Neural progenitor cell (in vitro differentiated cells): ENCODE data around the gene TUBB6. TPM values are rescaled to one million over a fixed set of nuclear protein-coding genes. Genes with fewer than 3 reads are reported as not detected.

Experiments
- DNase-seq: peaks from one replicate; pipeline ENCODE4 v3.0.0-alpha.2; 2016; ENCODE audit warnings: low spot score
- H2AFZ ChIP-seq: fragments of 200-600 bp; sonication (generic); replicated peaks from 2 replicates; pipeline ENCODE4 v1.6.1; 2016; ENCODE audit warnings: antibody characterized with exemption
- H3F3A ChIP-seq: fragments of 200-600 bp; sonication (generic); 2 replicates; pipeline ENCODE4 v1.6.1; 2016; ENCODE audit warnings: antibody characterized with exemption, low read depth
- H3K27ac ChIP-seq: fragments of 200-600 bp; sonication (generic); 2 replicates; pipeline ENCODE4 v1.5.1; 2016; ENCODE audit warnings: mild to moderate bottlenecking
- H3K27me3 ChIP-seq: fragments of 200-600 bp; sonication (generic); 2 replicates; pipeline ENCODE4 v1.6.1; 2016; ENCODE audit warnings: mild to moderate bottlenecking, moderate library complexity
- H3K36me3 ChIP-seq: fragments of 200-600 bp; sonication (generic); 2 replicates; pipeline ENCODE4 v1.5.1; 2016
- H3K4me1 ChIP-seq: fragments of 200-600 bp; sonication (generic); 2 replicates; pipeline ENCODE4 v1.6.1; 2016; ENCODE audit warnings: mixed run types
- H3K4me2 ChIP-seq: fragments of 200-600 bp; sonication (generic); 2 replicates; pipeline ENCODE4 v1.6.1; 2016
- H3K4me3 ChIP-seq: fragments of 200-600 bp; sonication (generic); 2 replicates; pipeline ENCODE4 v1.5.1; 2016
- H3K79me2 ChIP-seq: fragments of 200-600 bp; sonication (generic); 2 replicates; pipeline ENCODE4 v1.6.1; 2016; ENCODE audit warnings: low read depth
- H3K9ac ChIP-seq: fragments of 200-600 bp; sonication (generic); 2 replicates; pipeline ENCODE4 v1.6.1; 2016
- H3K9me3 ChIP-seq: fragments of 200-600 bp; sonication (generic); 2 replicates; pipeline ENCODE4 v1.5.1; 2016; ENCODE audit warnings: low read depth
- H4K20me1 ChIP-seq: fragments of 200-600 bp; sonication (generic); 2 replicates; pipeline ENCODE4 v1.6.1; 2016; ENCODE audit warnings: low read depth
- H3K27ac Mint-ChIP-seq: 3 replicates; pipeline ENCODE4 v1.8.0; 2021; ENCODE audit warnings: mixed read lengths
- H3K27me3 Mint-ChIP-seq: 2 replicates; pipeline ENCODE4 v1.8.0; 2022; ENCODE audit warnings: low read depth, mild to moderate bottlenecking, inconsistent platforms, moderate library complexity, mixed read lengths; ENCODE audit not compliant: insufficient read depth
- H3K36me3 Mint-ChIP-seq: 3 replicates; pipeline ENCODE4 v1.8.0; 2021; ENCODE audit warnings: mixed read lengths
- H3K4me1 Mint-ChIP-seq: 3 replicates; pipeline ENCODE4 v1.8.0; 2021; ENCODE audit warnings: mixed read lengths
- H3K4me3 Mint-ChIP-seq: 3 replicates; pipeline ENCODE4 v1.8.0; 2021; ENCODE audit warnings: mild to moderate bottlenecking, moderate library complexity, mixed read lengths
- H3K9me3 Mint-ChIP-seq: 3 replicates; pipeline ENCODE4 v1.8.0; 2020; ENCODE audit warnings: mixed read lengths
- CTCF ChIP-seq: fragments of 200-600 bp; sonication (generic); IDR thresholded peaks from 2 replicates; pipeline ENCODE4 v1.5.1; 2017; ENCODE audit warnings: antibody characterized with exemption, mild to moderate bottlenecking
- EZH2 ChIP-seq: fragments of 200-600 bp; sonication (generic); IDR thresholded peaks from 2 replicates; pipeline ENCODE4 v1.6.1; 2017; ENCODE audit warnings: antibody characterized with exemption, mild to moderate bottlenecking, moderate library complexity
- EZH2phosphoT487 ChIP-seq: fragments of 200-600 bp; sonication (generic); IDR thresholded peaks from 2 replicates; pipeline ENCODE4 v1.6.1; 2017; ENCODE audit warnings: antibody characterized with exemption
- total RNA-seq: library from RNA; depleted of rRNA; stranded (reverse); fragments of >200 nt; gene quantifications from 2 replicates; pipeline ENCODE4 v1.2.3, GENCODE V29; 2015; ENCODE audit warnings: low replicate concordance

TUBB6 gene
- total RNA-seq, 1 donor from 2014 or later, result 92.7 TPM

- DNase-seq, result peak; percentile 70
- TF ChIP-seq EZH2, result no peak
- no peak for TF ChIP-seq CTCF
- TF ChIP-seq EZH2phosphoT487, result no peak
- peak overlapping the region; percentile 36 for H3K27ac Mint-ChIP-seq
Measured at GRCh38 chr18:12334863-12335262, 26.8 kb downstream of the TUBB6 start.

GRCh38 chr18:12335503-12335902 lies 27.5 kb downstream of the TUBB6 start:
- peak overlapping the region; percentile 73 for H3K27ac ChIP-seq
- peaks cover 37% of the 10 kb centered on the region for H3K4me1 ChIP-seq
- no peak overlapping the region for H3K4me3 ChIP-seq
- no peaks in the 10 kb centered on the region for H3K79me2 ChIP-seq
- peak overlapping the region; percentile 67 for H3K4me2 ChIP-seq
- Mint-ChIP-seq H3K4me3 (no peak overlapping the region), H3K27me3 (peaks cover 9% of the 10 kb centered on the region), H3K9me3 (peaks cover 5% of the 10 kb centered on the region), H3K4me1 (peaks cover 33% of the 10 kb centered on the region), H3K27ac (peak overlapping the region; percentile 36), H3K36me3 (peaks cover 41% of the 10 kb centered on the region)
- no peaks in the 10 kb centered on the region for H3K27me3 ChIP-seq
- no peak for DNase-seq
- TF ChIP-seq EZH2 (no peak), CTCF (no peak), EZH2phosphoT487 (no peak)
- H2AFZ ChIP-seq, result no peak overlapping the region
- H4K20me1 ChIP-seq, result no peaks in the 10 kb centered on the region
- no peak overlapping the region for H3K9ac ChIP-seq
- H3K36me3 ChIP-seq, result peaks cover 14% of the 10 kb centered on the region
- no peaks in the 10 kb centered on the region for H3K9me3 ChIP-seq
- H3F3A ChIP-seq, result peaks cover 61% of the 10 kb centered on the region

More at GRCh38 chr18:12334863-12335262, 26.8 kb downstream of the TUBB6 start:
- H2AFZ ChIP-seq, result no peak overlapping the region
- peaks cover 37% of the 10 kb centered on the region for H3K4me1 ChIP-seq
- H3K9ac ChIP-seq, result no peak overlapping the region
- Mint-ChIP-seq H3K9me3 (peaks cover 5% of the 10 kb centered on the region), H3K27me3 (peaks cover 9% of the 10 kb centered on the region), H3K4me3 (no peak overlapping the region), H3K4me1 (peaks cover 33% of the 10 kb centered on the region), H3K36me3 (peaks cover 41% of the 10 kb centered on the region)
- H3K9me3 ChIP-seq, result no peaks in the 10 kb centered on the region
- peak overlapping the region; percentile 67 for H3K4me2 ChIP-seq
- peaks cover 61% of the 10 kb centered on the region for H3F3A ChIP-seq
- no peaks in the 10 kb centered on the region for H3K79me2 ChIP-seq
- peak overlapping the region; percentile 73 for H3K27ac ChIP-seq
- peak overlapping the region; percentile 12 for H3K4me3 ChIP-seq
- H4K20me1 ChIP-seq, result no peaks in the 10 kb centered on the region
- H3K36me3 ChIP-seq, result peaks cover 14% of the 10 kb centered on the region
- H3K27me3 ChIP-seq, result no peaks in the 10 kb centered on the region

- H3K27ac Mint-ChIP-seq, result no peak overlapping the region
- Histone ChIP-seq H2AFZ (no peak overlapping the region), H3K27ac (peak overlapping the region; percentile 41), H3K4me1 (peaks cover 37% of the 10 kb centered on the region), H3K27me3 (no peaks in the 10 kb centered on the region), H3K9me3 (no peaks in the 10 kb centered on the region), H3K79me2 (no peaks in the 10 kb centered on the region), H3F3A (peaks cover 61% of the 10 kb centered on the region), H3K4me3 (no peak overlapping the region), H3K36me3 (peaks cover 14% of the 10 kb centered on the region), H4K20me1 (no peaks in the 10 kb centered on the region), H3K4me2 (peak overlapping the region; percentile 67), H3K9ac (no peak overlapping the region)
- H3K9me3 Mint-ChIP-seq, result peaks cover 5% of the 10 kb centered on the region
- peaks cover 5% of the 10 kb centered on the region for H3K27me3 Mint-ChIP-seq
- DNase-seq, result peak; percentile 20
- peaks cover 42% of the 10 kb centered on the region for H3K36me3 Mint-ChIP-seq
- TF ChIP-seq EZH2 (no peak), EZH2phosphoT487 (no peak), CTCF (no peak)
- no peak overlapping the region for H3K4me3 Mint-ChIP-seq
- H3K4me1 Mint-ChIP-seq, result peaks cover 33% of the 10 kb centered on the region
Measured at GRCh38 chr18:12336171-12336613, 28.2 kb downstream of the TUBB6 start.
